GM18502 (cell line): ENCODE measurements around the gene TACR1.
"Not testable (repeated sequence)": the region's sequence is repeated elsewhere in the genome, so short reads cannot be mapped to it uniquely, and the experiment has no call there.

Experiments
- ATAC-seq: cut with Tn5 transposase; IDR thresholded peaks from one replicate; pipeline ENCODE4 v1.9.1; 2021; ENCODE audit warnings: mild to moderate bottlenecking; ENCODE audit not compliant: unreplicated experiment, poor library complexity

Gene TACR1

DNA sequence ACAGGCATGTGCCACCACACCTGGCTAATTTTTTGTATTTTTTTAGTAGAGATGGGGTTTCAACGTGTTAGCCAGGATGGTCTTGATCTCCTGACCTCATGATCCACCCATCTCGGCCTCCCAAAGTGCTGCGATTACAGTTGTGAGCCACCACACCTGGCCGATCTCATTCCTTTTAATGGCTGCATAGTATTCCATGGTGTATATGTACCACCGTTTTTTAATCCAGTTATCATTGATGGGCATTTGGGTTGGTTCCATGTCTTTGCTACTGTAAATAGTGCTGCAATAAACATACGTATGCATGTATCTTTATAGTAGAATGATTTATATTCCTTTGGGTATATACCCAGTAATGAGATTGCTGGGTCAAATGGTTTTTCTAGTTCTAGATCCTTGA is 51.4 kb downstream of the TACR1 start:
- not testable (repeated sequence) for ATAC-seq

DNA sequence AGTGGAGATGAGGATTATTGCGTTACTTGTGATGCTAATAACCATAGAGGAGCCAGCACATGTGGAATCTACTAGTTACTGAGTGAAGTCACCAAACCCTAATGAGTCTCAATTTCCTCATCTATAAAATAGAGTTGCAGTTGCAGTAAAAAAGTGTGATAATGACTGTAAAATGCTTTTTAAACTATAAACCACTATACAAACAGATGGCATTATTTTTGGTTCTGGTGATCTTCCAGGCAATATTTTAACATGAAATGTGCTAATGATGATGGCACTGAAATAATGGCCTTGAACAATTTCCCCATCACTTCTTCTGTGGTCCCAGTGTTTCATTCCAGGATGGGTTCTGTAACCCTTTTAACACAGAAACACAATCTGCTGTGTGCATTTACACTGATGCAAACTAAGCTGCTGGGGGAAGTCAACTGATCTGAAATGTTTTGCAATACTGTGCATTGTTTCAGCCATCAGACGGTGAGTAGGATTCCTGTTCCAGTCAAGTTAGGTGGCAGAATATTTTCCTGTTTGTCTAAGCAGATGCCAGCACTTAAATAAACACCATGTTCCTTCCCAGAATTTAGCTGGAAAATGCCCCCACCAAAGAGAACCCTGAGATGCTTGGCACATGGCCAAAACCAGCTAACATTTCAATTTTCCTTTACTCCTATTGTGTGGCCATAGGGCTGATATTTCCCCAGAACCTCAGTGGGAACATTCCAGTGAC is 52.6 kb downstream of the TACR1 start:
- no peak for ATAC-seq

DNA sequence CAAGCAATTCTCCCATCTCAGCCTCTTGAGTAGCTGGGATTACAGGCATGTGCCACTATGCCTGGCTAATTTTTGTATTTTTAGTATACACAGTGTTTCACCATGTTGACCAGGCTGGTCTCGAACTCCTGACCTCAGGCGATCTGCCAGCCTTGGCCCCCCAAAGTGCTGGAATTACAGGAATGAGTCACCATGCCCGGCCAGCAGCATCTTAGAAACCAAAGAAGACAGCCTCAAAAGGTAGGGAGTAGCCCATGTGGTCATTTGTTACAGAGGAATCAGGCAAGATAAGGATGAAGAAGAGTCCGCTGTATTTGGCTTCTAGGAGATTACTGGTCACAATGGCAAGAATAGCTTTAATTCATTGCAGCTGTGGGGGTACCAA is 53.1 kb downstream of the TACR1 start:
- not testable (repeated sequence) for ATAC-seq

DNA sequence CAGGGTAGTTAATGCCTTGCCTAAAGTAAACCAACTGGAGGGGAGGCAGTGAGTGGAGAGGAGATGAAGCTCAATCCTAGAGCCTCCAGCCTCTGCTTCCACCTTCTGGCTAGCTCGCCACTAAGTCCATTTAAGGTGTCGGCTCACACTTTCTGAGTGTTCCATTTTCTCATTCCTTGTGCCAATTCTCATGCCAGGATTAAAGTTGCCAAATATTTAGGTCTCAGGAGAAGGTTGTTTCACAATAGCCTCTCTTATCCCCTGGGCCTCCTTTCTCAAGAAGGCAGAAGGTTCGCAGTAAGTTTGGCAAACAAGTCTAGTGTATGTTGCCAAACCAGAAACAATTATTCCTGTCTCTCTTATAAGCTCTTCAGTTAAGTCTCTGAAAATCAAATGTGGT is 57.2 kb downstream of the TACR1 start:
- ATAC-seq = no peak

DNA sequence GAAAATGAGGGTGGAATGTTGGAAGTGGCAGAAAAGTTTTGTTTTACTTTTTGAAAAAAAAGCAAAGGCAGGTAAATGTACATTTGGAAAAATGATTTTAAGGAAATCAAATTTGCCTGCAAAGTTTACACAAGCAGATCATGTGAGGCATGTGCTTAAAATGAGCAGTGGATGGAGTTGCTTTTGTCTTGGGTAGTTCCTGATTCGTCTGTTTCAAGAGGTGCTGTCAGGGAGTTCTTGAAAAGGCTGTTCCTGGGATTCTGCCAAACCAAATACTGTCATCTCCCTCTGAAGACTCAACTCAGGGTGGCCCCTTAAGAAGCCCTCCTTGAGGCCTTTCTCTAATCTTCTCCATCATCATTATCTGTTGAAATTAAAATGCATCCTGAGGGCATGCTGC is 59.0 kb downstream of the TACR1 start:
- no peak for ATAC-seq

DNA sequence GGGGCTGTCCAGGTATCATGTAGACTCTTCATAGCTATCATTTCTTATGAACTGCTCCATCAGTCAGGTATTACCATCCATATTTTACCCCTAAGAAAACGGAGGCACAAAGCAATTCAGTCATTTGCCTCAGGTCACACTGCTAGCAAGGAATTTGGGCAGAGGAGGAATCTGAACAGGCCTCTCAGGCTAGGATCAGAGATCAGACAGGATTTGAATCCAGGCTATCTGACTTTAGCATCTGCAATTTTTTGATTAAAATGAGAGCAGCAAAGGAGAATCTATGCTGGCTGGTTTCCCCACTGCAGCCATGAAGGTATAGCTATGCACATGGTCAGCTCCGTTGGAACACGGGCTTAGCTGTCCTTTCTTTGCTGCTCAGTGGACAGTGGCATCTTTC is 60.1 kb downstream of the TACR1 start:
- no peak for ATAC-seq

DNA sequence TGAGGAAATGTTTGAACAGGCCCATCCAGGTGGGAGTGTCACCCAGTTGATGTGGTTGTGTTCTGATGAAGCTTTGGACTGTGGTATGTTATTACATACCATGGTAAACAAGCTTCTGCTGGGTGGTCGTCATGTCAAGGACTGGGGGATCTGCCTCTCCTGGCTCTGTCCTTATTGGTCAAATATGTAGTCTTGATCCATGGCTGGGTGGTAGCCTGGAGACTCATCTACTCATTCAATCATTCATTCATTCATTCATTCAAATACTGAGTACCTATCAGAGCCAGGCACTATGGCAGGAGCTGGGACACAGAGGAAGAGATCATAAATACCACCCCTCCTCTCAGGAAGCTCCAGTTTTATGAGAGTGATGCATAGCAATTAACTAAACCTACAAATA is 60.8 kb downstream of the TACR1 start:
- ATAC-seq = no peak

DNA sequence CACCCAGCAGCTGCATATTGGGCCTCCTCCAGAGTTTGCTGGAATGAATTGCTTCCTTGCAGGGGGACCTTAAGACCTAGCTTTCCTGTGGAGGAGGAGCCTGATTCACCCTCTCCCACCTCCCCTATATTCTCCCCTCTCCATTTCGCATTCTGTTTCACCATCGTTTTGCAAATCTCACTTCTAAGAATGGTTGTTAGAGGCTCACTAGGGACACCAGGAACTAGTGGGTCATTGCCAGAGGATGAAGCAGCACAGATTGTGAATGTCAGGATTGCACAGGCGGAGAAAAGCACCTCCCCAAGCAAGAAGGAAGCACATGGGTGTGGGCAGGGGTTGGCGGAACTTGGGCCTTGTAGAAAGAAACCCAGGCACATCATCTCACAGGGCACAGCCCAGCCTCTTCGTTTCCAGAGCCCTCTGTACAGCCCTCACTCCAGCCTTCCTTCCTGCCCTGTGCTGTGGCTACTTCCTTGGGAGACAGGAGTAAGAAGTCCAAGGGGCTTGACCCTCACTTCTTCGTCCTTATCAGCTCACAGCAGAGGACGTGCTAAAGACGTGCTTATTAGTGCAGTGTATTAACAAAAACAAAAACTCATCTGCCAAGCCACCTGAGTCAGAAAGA is 63.4 kb downstream of the TACR1 start:
- ATAC-seq = no peak

DNA sequence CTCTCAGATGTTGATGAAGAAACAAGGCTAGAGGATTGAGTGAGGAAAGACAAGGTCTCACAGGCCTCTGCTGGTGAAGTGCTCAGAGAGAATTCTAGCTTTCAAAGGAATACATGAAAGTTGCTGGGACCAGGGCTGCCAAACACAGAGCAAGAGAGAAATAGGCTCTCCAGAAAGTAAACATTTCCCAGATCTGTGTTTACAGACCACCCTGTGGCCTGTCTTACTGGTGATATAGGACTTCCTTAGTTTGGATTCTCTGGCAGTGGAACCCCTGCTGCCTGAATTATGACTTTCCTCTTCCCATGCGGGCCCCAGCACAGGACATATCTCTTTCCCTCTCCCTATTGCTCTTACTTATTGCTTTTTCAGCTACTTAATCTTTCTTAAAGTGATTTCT is 64.5 kb downstream of the TACR1 start:
- ATAC-seq = no peak

DNA sequence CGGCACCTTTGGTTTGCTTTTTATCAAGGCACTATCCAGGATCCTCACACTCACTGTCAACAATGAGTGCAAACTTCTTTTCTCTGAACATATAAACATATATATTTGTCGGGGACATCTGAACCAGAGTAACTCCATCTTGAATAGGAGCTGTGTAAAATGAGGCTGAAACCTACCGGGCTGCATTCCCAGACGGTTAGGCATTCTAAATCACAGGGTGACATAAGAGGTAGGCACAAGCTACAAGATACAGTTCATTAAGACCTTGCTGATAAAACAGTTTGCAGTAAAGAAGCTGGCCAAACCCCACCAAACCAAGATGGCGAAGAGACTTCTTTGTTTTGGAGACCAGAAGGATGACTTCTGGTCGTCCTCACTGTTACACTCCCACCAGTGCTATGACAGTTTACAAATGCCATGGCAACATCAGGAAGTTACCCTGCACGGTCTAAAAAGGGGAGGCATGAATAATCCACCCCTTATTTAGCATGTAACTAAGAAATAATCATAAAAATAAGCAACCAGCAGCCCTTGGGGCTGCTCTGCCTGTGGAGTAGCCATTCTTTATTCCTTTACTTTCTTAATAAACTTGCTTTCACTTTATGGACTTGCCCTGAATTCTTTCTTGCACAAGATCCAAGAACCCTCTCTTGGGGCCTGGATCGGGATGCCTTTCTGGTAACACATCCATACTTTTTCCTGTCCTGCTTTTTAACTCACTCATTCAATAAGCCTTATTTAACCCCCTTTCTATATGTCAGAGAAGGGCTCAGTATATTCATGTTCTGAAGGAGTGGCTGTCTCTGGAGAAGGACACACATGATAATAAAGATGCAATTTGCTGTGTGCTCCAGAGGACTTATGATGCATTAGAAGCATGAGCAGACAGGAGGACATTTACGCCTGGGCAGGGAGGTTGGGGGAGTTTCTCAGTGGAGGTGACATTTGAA is 65.4 kb downstream of the TACR1 start:
- no peak for ATAC-seq

DNA sequence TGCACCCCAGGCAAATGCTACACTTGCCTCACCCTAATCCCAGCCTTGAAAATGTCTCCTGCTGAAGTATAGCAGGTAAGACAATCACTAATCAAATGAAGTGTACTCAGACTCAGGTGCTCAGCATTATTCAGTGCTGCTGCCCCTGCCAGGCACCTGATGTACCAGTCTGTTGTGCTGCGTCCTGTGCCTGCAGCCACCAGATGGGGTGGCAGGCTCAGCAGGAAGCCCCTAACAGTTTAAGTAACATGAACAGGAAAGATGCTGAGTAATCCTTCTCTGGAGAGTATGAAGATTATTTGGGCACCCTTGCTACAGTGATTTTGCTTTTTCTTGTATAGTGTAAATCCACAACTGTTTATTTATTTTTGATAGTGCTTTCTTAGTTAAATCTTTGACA is 69.1 kb downstream of the TACR1 start:
- ATAC-seq = no peak

DNA sequence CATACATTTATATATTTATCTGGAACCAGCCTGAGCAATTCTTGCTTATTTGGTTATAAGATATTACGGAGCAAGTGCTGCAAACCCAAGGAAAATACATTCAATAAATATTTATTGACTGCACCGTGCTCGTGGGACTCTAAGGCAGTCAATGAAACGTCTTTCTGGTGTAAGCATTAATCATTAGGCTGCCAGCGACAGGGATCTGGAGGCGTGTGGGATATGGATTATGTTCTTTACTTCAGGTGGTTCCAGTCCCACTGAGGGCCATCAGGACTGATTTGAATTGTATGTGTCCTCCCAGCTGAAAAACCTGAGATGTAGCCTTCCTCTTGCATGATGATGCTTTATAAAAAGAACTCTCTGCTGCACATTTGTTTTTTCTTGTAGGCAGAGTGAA is 75.4 kb downstream of the TACR1 start:
- no peak for ATAC-seq

DNA sequence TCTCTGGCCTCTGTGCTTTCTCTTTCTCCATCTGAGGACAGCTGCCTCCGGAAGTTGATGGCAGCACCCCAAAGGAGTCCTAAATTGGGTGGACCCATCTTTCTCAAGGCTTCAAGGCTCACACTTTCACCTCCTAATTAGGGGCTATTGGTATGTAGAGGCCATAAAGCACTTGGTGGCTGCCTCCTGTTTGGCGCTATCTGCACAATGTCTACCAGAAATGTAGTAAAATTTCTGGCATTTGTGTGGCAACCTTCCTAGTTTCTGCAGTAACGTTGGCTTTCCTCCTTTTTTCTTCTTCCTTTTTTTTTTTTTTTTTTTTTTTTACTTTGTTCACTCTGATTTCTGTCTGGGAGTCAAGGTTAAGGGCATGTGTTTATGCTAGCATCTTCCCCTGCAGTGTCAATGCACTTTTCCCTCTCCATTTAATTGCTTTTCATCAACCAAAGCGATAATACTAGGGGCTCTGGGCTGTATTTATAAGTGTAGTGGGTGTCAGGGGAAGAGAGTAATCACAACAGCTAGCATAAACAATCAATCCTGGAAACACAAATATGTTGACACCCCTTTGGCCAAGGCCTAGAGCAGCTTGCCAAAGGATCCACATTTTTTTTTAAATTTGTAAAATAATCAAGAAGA is 86.0 kb downstream of the TACR1 start:
- no peak for ATAC-seq

DNA sequence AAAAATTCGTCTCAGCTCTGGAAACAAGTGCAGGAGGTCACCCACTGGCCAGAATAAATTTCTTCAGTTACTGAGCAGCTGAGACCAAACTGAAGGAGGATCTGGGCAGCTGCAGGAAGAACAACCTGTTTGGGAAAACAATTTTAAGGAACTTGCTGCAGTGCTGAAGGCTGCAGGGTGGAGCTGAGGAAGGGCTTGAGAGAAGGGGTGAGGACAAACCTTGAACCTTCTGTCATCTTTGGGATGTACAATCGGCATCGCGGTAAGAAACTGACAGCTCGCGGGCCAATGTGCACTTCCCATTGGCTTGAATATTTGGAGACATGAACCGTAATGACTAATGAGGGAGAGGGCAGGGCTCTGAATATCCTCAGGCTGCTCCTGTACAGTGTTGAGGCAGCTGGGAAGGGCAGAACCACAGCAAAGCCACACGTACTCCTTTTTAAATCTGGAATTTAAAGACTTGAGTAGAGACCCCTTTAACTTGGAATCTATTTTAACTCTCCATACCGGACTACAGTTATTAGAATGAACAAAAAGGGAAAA is 90.3 kb downstream of the TACR1 start:
- no peak for ATAC-seq

DNA sequence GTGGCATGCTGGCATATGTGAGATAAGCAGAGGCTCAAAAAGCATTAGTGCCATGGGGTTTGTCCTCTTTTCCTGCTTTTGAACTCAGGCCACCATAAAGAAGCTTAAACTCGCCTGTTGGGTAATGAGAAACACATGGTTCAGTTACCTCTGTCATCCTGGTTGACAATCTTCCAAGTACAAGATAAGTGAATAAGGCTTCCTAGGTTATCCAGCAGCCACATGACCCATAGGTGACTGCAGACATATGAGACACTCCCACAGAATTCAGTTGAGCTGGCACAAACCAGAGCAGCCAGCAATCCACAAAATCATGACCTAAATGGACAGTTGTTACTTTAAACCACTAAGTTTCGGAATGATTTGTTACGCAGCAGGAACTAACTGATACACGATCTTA is 97.3 kb downstream of the TACR1 start:
- no peak for ATAC-seq

DNA sequence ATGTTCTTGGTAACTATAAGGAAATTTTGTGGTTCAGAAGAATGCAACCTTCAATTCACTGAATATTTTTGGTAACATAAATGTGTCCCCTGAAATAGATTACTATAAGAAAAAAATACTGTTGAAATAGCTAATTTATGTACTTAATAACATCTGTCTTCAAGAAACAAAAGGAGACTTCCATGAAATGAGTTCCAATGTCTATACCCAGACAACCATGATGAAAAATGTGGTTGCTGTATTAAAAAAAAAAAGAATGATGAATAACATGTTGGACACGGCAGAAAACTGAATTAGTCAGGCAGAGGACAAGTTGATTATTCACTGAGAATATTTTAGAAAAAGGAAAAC is 98.5 kb downstream of the TACR1 start:
- ATAC-seq = no peak

DNA sequence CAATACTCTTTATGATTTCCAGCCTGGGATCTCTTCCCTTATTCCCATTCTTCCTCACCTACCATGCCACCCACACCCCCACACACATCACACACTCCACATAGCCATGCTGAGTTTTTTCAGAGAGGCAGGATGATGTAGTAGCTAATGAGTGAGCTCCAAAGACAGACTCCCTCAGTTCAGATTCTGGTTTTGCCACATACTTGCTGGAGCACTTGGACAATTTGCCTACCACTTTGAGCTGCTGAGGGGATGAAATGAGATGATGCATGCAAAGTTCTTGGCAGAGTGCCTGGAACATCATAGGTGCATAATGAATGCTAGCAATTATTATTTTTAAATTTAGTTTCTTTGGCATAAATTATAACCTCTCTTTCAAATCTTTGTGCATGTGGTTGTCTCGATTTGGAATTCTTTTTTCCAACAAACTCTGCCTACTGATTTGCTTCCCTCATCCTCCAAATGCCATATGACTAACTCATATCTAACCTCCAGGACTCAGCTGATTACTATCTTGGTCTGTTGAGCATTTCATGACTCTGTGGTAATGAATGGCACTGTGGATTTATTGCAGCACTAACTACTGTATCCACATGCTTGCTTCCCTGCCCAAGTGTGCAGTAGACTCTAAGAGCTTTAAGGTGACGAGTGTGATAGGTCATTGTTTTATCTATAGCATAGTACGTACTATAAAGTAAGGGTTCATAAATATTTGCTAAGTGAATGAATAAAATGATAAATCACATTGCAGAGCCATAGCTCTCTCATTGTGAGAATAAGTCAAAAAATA is 99.1 kb downstream of the TACR1 start:
- no peak for ATAC-seq

DNA sequence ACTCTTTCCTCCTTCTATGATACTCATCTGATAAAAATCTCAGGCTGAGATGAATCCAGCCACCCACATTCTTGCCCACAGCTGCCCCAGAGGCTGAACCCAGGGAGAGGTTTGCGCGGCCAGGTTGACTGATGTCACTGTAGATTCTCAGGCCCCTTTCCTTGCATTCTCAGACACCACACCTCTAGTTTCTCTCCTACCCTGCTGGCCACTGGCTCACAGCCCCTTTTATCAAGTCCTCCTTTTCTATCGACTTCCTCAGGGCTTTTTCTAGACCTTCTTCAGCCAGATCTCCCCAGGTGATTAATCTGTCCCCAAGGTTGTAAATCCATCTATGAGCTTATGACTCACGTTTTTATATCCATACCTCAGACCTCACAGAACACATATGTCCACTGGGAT is 99.8 kb downstream of the TACR1 start:
- ATAC-seq = no peak

DNA sequence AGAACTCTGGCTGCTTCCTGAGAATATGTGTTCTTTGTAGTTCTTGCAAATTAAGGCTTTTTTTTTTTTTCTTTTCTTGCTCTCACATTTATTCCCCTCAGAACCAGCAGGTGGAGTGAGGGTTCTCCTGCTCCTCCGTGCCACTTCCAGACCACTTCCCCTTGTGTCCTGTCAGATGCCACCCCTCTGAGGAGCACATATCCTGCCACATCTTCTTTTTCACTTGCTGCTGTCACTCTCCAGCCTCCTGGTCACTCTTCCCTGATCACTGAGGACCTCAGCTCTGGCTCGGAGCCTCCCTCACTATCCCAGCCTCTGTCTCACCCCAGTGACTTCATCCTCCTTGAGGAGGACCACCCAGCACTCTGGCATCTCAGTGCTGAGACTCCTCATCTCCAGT is 100.5 kb downstream of the TACR1 start:
- ATAC-seq = no peak

DNA sequence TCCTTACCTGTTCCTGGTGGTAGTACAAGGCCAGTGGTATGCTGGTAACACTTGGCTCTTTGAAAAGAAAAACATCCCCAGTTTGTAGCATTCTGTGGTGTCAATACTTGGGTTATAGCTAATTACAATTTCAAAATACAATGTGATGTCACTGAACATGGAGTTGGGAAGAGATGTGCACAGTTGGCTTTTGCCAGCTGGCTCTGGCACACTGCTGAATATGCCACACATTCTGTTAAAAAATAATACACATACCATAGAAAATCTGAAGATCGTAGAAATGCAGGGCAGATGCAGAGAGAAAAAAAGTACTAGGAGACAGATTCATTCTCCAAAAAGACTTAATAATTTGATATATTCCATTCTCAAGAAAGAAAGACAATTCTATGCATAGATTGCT is 101.5 kb downstream of the TACR1 start:
- ATAC-seq = no peak
